Measurements from ENCODE around the gene PRXL2A. TPM values are rescaled to one million over a fixed set of nuclear protein-coding genes. Genes with fewer than 3 reads are reported as not detected.

Gene PRXL2A
- total RNA-seq, 1 donor from 2014 or later, result 29.9 TPM

GRCh38 chr10:80455461-80456349, 47.4 kb downstream of the PRXL2A start:
- Mint-ChIP-seq H3K4me1 (ENCODE audit: low read depth, unreplicated experiment) (peaks cover 45% of the 10 kb centered on the region), H3K9me3 (ENCODE audit: unreplicated experiment) (no peaks in the 10 kb centered on the region), H3K27ac (ENCODE audit: unreplicated experiment) (peak overlapping the region; percentile 98), H3K36me3 (ENCODE audit: low read depth, unreplicated experiment) (peaks cover 3% of the 10 kb centered on the region), H3K27me3 (ENCODE audit: low read depth, unreplicated experiment) (no peaks in the 10 kb centered on the region), H3K4me3 (ENCODE audit: unreplicated experiment) (peak overlapping the region; percentile 99)
- FAIRE-seq (no peak), DNase-seq (ENCODE audit: low read depth) (no peak)
- TF ChIP-seq CTCF (IDR thresholded peaks at IDR 0.05; ENCODE audit: insufficient read depth, low read depth, low read length), result no peak
- TF ChIP-seq EZH2 (IDR thresholded peaks at IDR 0.05; ENCODE audit: insufficient read depth, low read length), result no peak
- Histone ChIP-seq H3K9me3 (ENCODE audit: insufficient read depth, low read depth, low read length) (no peaks in the 10 kb centered on the region), H2AFZ (ENCODE audit: low read depth, low read length) (no peak overlapping the region), H3K36me3 (ENCODE audit: insufficient read depth, low read length) (peaks cover 2% of the 10 kb centered on the region), H3K4me2 (ENCODE audit: low read length) (peak overlapping the region; percentile 98), H3K79me2 (ENCODE audit: insufficient read depth, low read length) (peaks cover 65% of the 10 kb centered on the region), H4K20me1 (ENCODE audit: insufficient read depth, low read length) (peaks cover 59% of the 10 kb centered on the region), H3K27ac (ENCODE audit: low read depth, low read length) (peak overlapping the region; percentile 86), H3K9ac (ENCODE audit: low read length) (peak overlapping the region; percentile 94), H3K4me1 (ENCODE audit: insufficient read depth, low read length) (peaks cover 48% of the 10 kb centered on the region), H3K4me3 (ENCODE audit: insufficient read depth, low read depth, low read length) (peak overlapping the region; percentile 87), H3K27me3 (ENCODE audit: insufficient read depth, low read length) (no peaks in the 10 kb centered on the region)

GRCh38 chr10:80457554-80458262, 49.4 kb downstream of the PRXL2A start:
- H3K9me3 ChIP-seq (ENCODE audit: insufficient read depth, low read depth, low read length), result no peaks in the 10 kb centered on the region
- peaks cover 85% of the 10 kb centered on the region for H3K79me2 ChIP-seq (ENCODE audit: insufficient read depth, low read length)
- DNase-seq (ENCODE audit: low read depth) (no peak), FAIRE-seq (no peak)
- H3K4me2 ChIP-seq (ENCODE audit: low read length), result peak overlapping the region; percentile 62
- H3K4me3 Mint-ChIP-seq (ENCODE audit: unreplicated experiment), result peak overlapping the region; percentile 69
- H3K4me3 ChIP-seq (ENCODE audit: insufficient read depth, low read depth, low read length), result no peak overlapping the region
- peaks cover 2% of the 10 kb centered on the region for H3K36me3 ChIP-seq (ENCODE audit: insufficient read depth, low read length)
- H3K27ac ChIP-seq (ENCODE audit: low read depth, low read length), result peak overlapping the region; percentile 4
- H2AFZ ChIP-seq (ENCODE audit: low read depth, low read length), result no peak overlapping the region
- H3K9ac ChIP-seq (ENCODE audit: low read length), result no peak overlapping the region
- peak overlapping the region; percentile 41 for H3K27ac Mint-ChIP-seq (ENCODE audit: unreplicated experiment)
- no peaks in the 10 kb centered on the region for H3K9me3 Mint-ChIP-seq (ENCODE audit: unreplicated experiment)
- H3K4me1 ChIP-seq (ENCODE audit: insufficient read depth, low read length), result peaks cover 65% of the 10 kb centered on the region
- TF ChIP-seq EZH2 (IDR thresholded peaks at IDR 0.05; ENCODE audit: insufficient read depth, low read length) (no peak), CTCF (IDR thresholded peaks at IDR 0.05; ENCODE audit: insufficient read depth, low read depth, low read length) (no peak)
- H4K20me1 ChIP-seq (ENCODE audit: insufficient read depth, low read length), result peaks cover 79% of the 10 kb centered on the region
- peaks cover 5% of the 10 kb centered on the region for H3K36me3 Mint-ChIP-seq (ENCODE audit: low read depth, unreplicated experiment)
- no peaks in the 10 kb centered on the region for H3K27me3 Mint-ChIP-seq (ENCODE audit: low read depth, unreplicated experiment)
- peaks cover 64% of the 10 kb centered on the region for H3K4me1 Mint-ChIP-seq (ENCODE audit: low read depth, unreplicated experiment)
- no peaks in the 10 kb centered on the region for H3K27me3 ChIP-seq (ENCODE audit: insufficient read depth, low read length)
